Small intestine (tissue), 7 donors: ENCODE measurements around the gene DDX47. TPM values are rescaled to one million over a fixed set of nuclear protein-coding genes. Genes with fewer than 3 reads are reported as not detected.

Experiments
- DNase-seq, 2 donors: peaks; one replicate each; pipeline versions ENCODE4 v3.0.0 to v3.0.0-alpha.2; 2013
- FAIRE-seq: peaks from 2 replicates; lab custom pipeline; 2012; peaks lifted over from hg19 to GRCh38; lab: Jason Lieb, UNC
- H3K27ac ChIP-seq, 3 donors: one replicate each; pipeline ENCODE4 v1.5.1; 2013; ENCODE audit warnings: low read length in 2 of 3, mild to moderate bottlenecking in 2 of 3, control low read depth in 1 of 3, inconsistent platforms in 1 of 3, low read depth in 1 of 3, moderate library complexity in 1 of 3
- H3K27me3 ChIP-seq, 3 donors: one replicate each; pipeline ENCODE4 v1.6.1; 2013; ENCODE audit warnings: low read length in 3 of 3, inconsistent platforms in 1 of 3; ENCODE audit not compliant: control insufficient read depth in 3 of 3, insufficient read depth in 3 of 3
- H3K36me3 ChIP-seq, 3 donors: one replicate each; pipeline ENCODE4 v1.6.1; 2013; ENCODE audit warnings: low read length in 3 of 3, inconsistent platforms in 1 of 3, low read depth in 1 of 3, mild to moderate bottlenecking in 1 of 3, moderate library complexity in 1 of 3; ENCODE audit not compliant: control insufficient read depth in 3 of 3, insufficient read depth in 2 of 3
- H3K4me1 ChIP-seq, 3 donors: one replicate each; pipeline ENCODE4 v1.6.1; 2013; ENCODE audit warnings: low read length in 2 of 3, inconsistent platforms in 1 of 3, low read depth in 1 of 3, mild to moderate bottlenecking in 1 of 3, moderate library complexity in 1 of 3; ENCODE audit not compliant: control insufficient read depth in 3 of 3, insufficient read depth in 2 of 3
- H3K4me3 ChIP-seq, 3 donors: one replicate each; pipeline ENCODE4 v1.5.1; 2013; ENCODE audit warnings: low read length in 3 of 3, control low read depth in 1 of 3, inconsistent platforms in 1 of 3, low read depth in 1 of 3, mild to moderate bottlenecking in 1 of 3, moderate library complexity in 1 of 3
- H3K9me3 ChIP-seq, 2 donors: one replicate each; pipeline ENCODE4 v1.6.1; 2013; ENCODE audit warnings: low read depth in 1 of 2, low read length in 1 of 2; ENCODE audit not compliant: control insufficient read depth in 2 of 2, insufficient read depth in 1 of 2
- WGBS, 3 donors: extraction: QIAGEN DNeasy Blood & Tissue Kit; methylation state at CpG; one replicate each; pipeline ENCODE4 v1.1.7; 2013; 5-methylcytosine and 5-hydroxymethylcytosine counted together
- polyA plus RNA-seq, 4 donors: library from polyadenylated mRNA; stranded (reverse) in 3 of 4; unstranded in 1 of 4; fragments of 200-250 nt in 3 of 4; fragments of 120-200 nt in 1 of 4; gene quantifications; one replicate each; pipeline versions ENCODE4 v1.2.1 to v1.2.3, GENCODE V29; 2013
- donor health status: healthy with polysubstance abuse.
- donor health status: control.
- donor health status: control.
- donor health status: Bipolar disorder and iron deficiency.
- donor health status: healthy.

Gene DDX47
- polyA plus RNA-seq, 4 donors, result 25.5 to 52.7 (median 33.6) TPM

DNA sequence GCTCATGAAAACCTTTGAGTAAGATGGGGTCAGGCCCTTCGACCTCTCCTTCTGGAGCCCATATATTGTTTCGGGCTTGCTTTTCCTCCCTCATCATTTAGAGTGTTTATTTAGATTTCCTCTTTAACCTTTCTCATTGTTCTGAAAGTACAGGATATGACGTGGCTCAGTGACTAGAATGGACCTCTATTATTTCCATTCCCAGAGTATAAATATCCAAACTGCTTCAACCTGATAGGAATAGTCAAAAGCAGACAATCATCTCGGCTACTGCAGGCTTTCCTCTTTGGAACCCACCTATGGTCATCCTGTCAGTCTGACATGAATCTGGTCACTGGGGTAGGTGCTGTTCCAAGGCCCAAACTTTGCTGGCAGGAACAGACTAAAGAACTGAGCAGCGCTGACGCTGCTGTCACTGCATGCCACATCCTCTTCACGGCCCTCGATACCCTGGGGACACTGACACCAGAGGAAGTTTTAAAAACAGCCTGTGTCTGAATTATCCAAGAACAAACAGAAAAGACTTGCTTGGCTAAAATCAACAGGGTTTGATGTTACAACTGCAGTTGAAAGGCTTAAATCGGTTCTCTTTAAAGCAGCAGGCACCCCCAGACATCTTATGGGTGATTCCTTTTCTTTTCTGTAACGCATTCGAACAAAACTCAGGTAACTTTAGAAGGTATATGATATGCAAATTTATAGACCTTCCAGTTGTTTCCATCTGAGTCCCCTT is 5.0 kb upstream of the DDX47 start:
- H3K4me1 ChIP-seq, result peaks cover 0 to 48% (median 3%) of the 10 kb centered on the region in 3 donors
- no peaks in the 10 kb centered on the region for H3K36me3 ChIP-seq
- FAIRE-seq (no peak), DNase-seq (peak; percentile 30 to 62)
- peak overlapping the region; percentile 56 to 96 (median 68) for H3K27ac ChIP-seq
- no peaks in the 10 kb centered on the region for H3K9me3 ChIP-seq
- WGBS, 3 donors, result 56 to 83% (median 69%) methylated on average over 11 of the region's 11 CpGs
- no peaks in the 10 kb centered on the region for H3K27me3 ChIP-seq
- H3K4me3 ChIP-seq, result no peak overlapping the region

DNA sequence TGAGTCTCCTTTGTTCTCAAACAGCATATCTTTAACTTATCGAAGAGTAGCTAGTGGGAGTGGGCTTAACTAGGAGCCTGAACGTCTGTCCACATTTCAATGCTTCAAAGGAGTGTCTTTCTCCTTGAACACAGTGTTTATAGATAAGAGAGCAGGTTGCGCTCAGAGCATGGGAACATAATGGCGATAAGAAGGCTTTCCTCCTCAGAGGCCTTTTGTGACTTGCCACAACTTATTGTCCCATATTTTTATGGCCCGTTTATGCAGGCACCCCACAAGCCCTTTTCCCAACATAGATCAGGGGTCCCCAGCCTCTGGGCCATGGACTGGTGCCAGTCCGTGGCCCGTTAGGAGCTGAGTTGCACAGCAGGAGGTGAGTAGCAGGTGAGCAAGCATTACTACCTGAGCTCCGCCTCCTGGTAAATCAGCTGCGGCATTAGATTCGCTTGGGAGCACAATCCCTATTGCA is 2.6 kb upstream of the DDX47 start:
- Histone ChIP-seq H3K4me3 (peak overlapping the region in 1 of 3 donors; percentile 0), H3K27ac (peak overlapping the region in 2 of 3 donors; percentile 66 to 76), H3K36me3 (peaks cover 0 to 4% (median 0%) of the 10 kb centered on the region in 3 donors), H3K4me1 (peaks cover 0 to 49% (median 11%) of the 10 kb centered on the region in 3 donors), H3K27me3 (no peaks in the 10 kb centered on the region), H3K9me3 (no peaks in the 10 kb centered on the region)
- peak; percentile 73 to 74 for DNase-seq
- FAIRE-seq, result no peak
- 15 to 57% (median 39%) methylated on average over 10 of the region's 10 CpGs for WGBS, 3 donors

DNA sequence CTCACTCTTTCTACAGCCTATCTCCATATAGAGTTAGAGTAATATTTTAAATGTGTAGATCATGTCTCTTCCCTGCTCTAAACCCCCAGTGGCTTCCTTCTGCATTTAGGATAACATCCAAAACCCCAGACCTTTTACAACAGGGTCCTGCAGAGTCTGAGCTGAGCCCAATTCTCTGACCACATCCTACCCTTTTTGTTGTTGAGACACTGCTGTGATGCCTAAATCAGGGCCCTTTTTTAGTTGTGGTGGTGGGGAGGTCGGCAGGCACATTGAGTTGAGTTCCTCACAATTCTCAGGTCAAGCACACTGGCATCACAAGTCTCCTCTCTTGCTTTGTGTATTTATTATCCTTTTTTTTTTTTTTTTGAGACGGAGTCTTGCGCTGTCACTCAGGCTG is 1.8 kb upstream of the DDX47 start:
- WGBS, 3 donors, result 75 to 85% (median 77%) methylated on average over 3 of the region's 3 CpGs
- Histone ChIP-seq H3K27me3 (no peaks in the 10 kb centered on the region), H3K9me3 (no peaks in the 10 kb centered on the region), H3K36me3 (peaks cover 0 to 4% (median 0%) of the 10 kb centered on the region in 3 donors), H3K4me1 (peaks cover 0 to 50% (median 11%) of the 10 kb centered on the region in 3 donors), H3K27ac (peak overlapping the region in 1 of 3 donors; percentile 76), H3K4me3 (no peak overlapping the region)
- FAIRE-seq (no peak), DNase-seq (no peak)

DNA sequence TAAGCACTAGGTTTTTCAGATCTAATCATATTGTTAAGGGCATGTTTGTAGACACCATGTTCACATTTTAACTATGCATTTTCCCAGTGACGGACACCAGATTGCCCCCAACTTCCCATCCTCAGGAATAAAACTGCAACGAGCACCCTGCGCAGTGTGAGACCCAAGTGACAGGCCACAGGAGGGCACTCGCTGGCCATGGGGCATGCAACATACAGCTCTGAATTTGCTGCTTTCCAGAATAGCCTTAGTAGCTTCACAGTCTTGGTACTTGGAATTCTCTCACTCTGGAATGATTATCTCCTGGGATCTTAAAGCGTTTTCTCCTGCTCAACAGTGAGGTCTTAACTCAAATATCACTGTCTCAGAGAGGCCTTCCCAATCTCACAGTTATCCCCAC is 972 bp upstream of the DDX47 start:
- Histone ChIP-seq H3K27ac (no peak overlapping the region), H3K9me3 (no peaks in the 10 kb centered on the region), H3K27me3 (no peaks in the 10 kb centered on the region), H3K4me1 (peaks cover 0 to 50% (median 14%) of the 10 kb centered on the region in 3 donors), H3K4me3 (no peak overlapping the region), H3K36me3 (peaks cover 0 to 4% (median 0%) of the 10 kb centered on the region in 3 donors)
- FAIRE-seq (no peak), DNase-seq (no peak)
- WGBS, 3 donors, result 92 to 95% (median 94%) methylated on average over 5 of the region's 5 CpGs

DNA sequence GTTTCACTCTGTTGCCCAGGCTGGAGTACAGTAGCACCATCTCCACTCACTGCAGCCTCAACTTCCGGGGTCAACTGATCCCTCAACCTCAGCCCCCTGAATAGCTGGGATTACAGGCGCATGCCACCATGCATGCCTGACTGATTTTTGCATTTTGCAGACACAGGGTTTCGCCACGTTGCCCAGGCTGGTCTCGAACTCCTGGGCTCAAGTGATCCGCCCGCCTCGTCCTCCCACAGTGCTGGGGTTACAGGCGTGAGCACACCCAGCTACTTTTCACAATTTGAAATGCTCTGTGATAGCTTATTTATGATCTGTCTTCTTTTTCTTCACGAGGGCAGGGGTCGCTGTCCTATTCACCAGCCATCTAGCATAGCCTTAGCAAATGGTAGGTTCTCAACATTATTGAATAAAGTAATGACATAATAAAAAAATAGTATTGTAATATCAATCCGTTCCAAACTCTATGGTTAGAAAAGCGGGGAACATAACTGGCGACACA is 477 bp upstream of the DDX47 start:
- H3K36me3 ChIP-seq, result peaks cover 0 to 5% (median 0%) of the 10 kb centered on the region in 3 donors
- H3K27me3 ChIP-seq, result no peaks in the 10 kb centered on the region
- no peak for FAIRE-seq
- DNase-seq, result no peak
- H3K27ac ChIP-seq, result peak overlapping the region in 1 of 3 donors; percentile 24
- 64 to 68% (median 67%) methylated on average over 14 of the region's 14 CpGs for WGBS, 3 donors
- no peak overlapping the region for H3K4me3 ChIP-seq
- H3K4me1 ChIP-seq, result peaks cover 0 to 50% (median 14%) of the 10 kb centered on the region in 3 donors
- H3K9me3 ChIP-seq, result no peaks in the 10 kb centered on the region

DNA sequence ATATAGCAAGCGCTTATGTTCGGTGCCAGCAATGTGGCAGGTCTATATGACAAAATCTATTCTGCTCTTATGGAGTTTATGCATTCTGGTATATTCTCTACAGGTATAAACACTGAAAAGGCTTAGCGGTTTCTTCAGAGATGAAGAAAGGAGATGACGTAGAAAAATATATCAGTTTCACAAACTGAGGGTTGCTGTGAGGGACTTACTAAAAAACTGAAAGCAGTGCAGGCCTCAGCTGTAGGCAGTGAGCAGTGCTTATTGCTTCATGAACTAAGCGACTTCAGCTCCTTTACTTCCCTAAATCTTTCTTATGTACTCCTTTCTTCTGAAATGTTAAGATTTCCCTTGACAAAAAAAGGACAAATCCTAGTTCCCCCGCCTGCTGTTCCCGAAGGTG is 4.5 kb downstream of the DDX47 start:
- peaks cover 0 to 17% (median 6%) of the 10 kb centered on the region in 3 donors for H3K36me3 ChIP-seq
- peak overlapping the region in 1 of 3 donors; percentile 40 for H3K27ac ChIP-seq
- H3K4me1 ChIP-seq, result peaks cover 0 to 20% (median 11%) of the 10 kb centered on the region in 3 donors
- no peaks in the 10 kb centered on the region for H3K27me3 ChIP-seq
- FAIRE-seq (no peak), DNase-seq (no peak)
- H3K4me3 ChIP-seq, result no peak overlapping the region
- H3K9me3 ChIP-seq, result no peaks in the 10 kb centered on the region
- 92 to 94% (median 92%) methylated on average over 7 of the region's 7 CpGs for WGBS, 3 donors

DNA sequence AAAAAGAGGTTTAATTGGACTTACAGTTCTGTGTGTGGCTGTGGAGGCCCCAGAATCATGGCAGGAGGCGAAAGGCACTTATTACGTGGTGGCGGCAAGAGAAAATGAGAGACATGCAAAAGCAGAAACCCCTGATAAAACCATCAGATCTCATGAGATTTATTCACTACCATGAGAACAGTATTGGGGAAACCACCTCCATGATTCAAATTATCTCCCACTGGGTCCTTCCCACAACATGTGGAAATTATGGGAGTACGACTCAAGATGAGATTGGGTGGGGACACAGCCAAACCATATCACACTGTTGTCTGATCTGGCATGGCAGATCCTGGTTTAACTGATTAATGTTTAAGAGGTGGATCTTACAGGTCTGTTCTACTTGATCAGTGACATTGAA is 5.6 kb downstream of the DDX47 start:
- FAIRE-seq (no peak), DNase-seq (no peak)
- Histone ChIP-seq H3K27ac (no peak overlapping the region), H3K36me3 (peaks cover 0 to 20% (median 9%) of the 10 kb centered on the region in 3 donors), H3K9me3 (no peaks in the 10 kb centered on the region), H3K4me3 (no peak overlapping the region), H3K4me1 (peaks cover 0 to 16% (median 11%) of the 10 kb centered on the region in 3 donors), H3K27me3 (no peaks in the 10 kb centered on the region)
- WGBS, 3 donors, result 88 to 90% (median 90%) methylated on average over 4 of the region's 4 CpGs

DNA sequence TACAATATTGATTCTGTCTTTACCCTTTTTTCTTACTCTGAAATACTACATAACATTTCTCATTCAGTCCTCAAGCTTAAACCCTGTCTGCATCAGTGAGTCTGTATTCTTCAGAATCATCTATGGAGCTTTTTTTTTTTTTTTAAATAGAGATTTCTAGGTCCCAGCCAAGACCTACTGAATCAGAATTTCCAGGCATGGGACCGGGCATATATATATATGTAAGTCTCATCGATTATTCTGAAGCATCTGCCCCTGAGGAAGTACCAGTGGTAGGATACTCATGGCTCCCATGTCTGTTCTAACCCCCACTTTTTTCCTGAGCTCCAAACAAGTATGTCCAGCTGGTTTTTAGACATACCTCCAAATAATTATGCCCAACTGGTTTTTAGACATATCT is 6.1 kb downstream of the DDX47 start:
- Histone ChIP-seq H3K36me3 (peaks cover 2 to 23% (median 13%) of the 10 kb centered on the region in 3 donors), H3K27ac (no peak overlapping the region)
- FAIRE-seq, result no peak

More for the DNA sequence above, 6.1 kb downstream of the DDX47 start:
- Histone ChIP-seq H3K9me3 (no peaks in the 10 kb centered on the region), H3K4me1 (peaks cover 0 to 11% (median 6%) of the 10 kb centered on the region in 3 donors), H3K27me3 (no peaks in the 10 kb centered on the region), H3K4me3 (no peak overlapping the region)
- DNase-seq, result no peak
- 93 to 100% (median 97%) methylated on average over 2 of the region's 2 CpGs for WGBS, 3 donors
